Activated naive CD4-positive, alpha-beta T cell treated with anti-CD3 and anti-CD28 coated beads, Interleukin-2, amount 10 ng/mL, durations not matched to agents 7 days and 5 days (primary cell): Measurements from ENCODE around the gene COL4A1.

Source experiments
- CTCF ChIA-PET: fragments of 350-600 bp; sonication (Branson Sonifier 250); formaldehyde crosslinking; loops from one replicate; lab custom pipeline; 2021; ENCODE audit warnings: antibody characterized with exemption; lab: Charles Lee
- DNase-seq: peaks from one replicate; pipeline ENCODE4 v3.0.0-alpha.2; 2020
- H3K27ac Mint-ChIP-seq: one replicate; pipeline ENCODE4 v1.8.0; 2021; ENCODE audit warnings: mild to moderate bottlenecking, moderate library complexity, mixed read lengths
- H3K27me3 Mint-ChIP-seq: one replicate; pipeline ENCODE4 v1.8.0; 2021; ENCODE audit warnings: mild to moderate bottlenecking, mixed read lengths
- H3K36me3 Mint-ChIP-seq: one replicate; pipeline ENCODE4 v1.8.0; 2021; ENCODE audit warnings: mixed read lengths
- H3K4me1 Mint-ChIP-seq: one replicate; pipeline ENCODE4 v1.8.0; 2021; ENCODE audit warnings: mixed read lengths
- H3K4me3 Mint-ChIP-seq: one replicate; pipeline ENCODE4 v1.8.0; 2021; ENCODE audit warnings: mild to moderate bottlenecking, moderate library complexity, mixed read lengths
- H3K9me3 Mint-ChIP-seq: one replicate; pipeline ENCODE4 v1.8.0; 2021; ENCODE audit warnings: mixed read lengths

The COL4A1 gene

DNA sequence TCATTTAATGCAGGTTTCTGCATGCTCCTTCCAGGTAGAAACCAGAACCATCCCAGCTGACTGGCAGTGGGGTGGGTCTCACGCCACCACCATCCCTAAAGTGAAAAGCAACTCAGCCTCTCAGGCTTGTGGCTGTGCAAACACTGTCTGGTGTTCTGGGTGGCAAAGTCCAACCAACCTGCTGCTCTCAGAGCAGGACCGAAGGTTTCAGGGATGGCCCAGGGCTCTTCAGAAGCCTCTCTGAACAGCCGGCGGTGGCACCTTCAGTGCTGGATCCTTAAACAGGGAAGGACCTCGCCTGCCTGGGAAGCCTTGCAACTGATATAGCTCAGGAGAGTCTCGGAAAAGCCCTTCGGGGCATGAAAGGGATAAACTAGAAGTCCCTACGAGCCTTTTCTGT, 100.8 kb downstream of the COL4A1 start:
- CTCF ChIA-PET, result no interaction called here
- Mint-ChIP-seq H3K4me1 (no peaks in the 10 kb centered on the region), H3K4me3 (no peak overlapping the region), H3K9me3 (no peaks in the 10 kb centered on the region), H3K27ac (no peak overlapping the region), H3K27me3 (no peaks in the 10 kb centered on the region), H3K36me3 (no peaks in the 10 kb centered on the region)
- DNase-seq, result no peak

GRCh38 chr13:110201114-110201513, 105.8 kb downstream of the COL4A1 start:
- no peaks in the 10 kb centered on the region for H3K9me3 Mint-ChIP-seq
- no peak overlapping the region for H3K27ac Mint-ChIP-seq
- H3K4me3 Mint-ChIP-seq, result no peak overlapping the region
- peaks cover 9% of the 10 kb centered on the region for H3K27me3 Mint-ChIP-seq
- CTCF ChIA-PET, result no interaction called here
- no peaks in the 10 kb centered on the region for H3K4me1 Mint-ChIP-seq
- DNase-seq, result no peak
- no peaks in the 10 kb centered on the region for H3K36me3 Mint-ChIP-seq

DNA sequence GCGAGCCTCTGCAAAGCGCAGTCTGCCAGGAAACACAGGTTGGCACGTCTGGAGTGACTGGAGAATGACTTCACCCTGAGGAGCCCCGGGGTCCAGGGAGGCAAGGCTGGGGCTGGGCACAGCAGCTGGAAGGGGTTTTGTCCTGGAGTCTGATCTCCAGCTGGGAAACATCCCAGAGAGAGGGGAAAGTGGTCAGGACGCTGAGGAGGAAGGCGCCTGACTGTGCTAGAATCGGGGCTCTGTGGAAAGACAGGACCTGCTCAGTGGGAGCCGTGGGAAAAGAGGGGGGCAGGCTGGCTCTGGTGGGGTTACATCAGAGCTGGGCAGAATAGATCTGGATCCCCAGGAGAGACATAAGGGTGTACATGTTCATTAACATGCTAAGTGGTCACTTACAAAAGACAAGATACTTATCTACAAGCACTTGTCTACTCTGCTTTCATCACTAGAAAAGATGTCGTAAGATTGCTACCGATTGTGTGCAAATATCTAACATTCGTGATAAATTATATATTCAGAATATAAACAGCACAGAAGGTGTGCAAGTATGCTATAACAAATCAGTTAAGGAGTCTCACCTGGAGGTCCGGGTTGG, 106.6 kb downstream of the COL4A1 start:
- peaks cover 9% of the 10 kb centered on the region for H3K27me3 Mint-ChIP-seq
- DNase-seq, result no peak
- H3K36me3 Mint-ChIP-seq, result no peaks in the 10 kb centered on the region
- H3K27ac Mint-ChIP-seq, result no peak overlapping the region
- CTCF ChIA-PET, result no interaction called here
- H3K4me3 Mint-ChIP-seq, result no peak overlapping the region
- no peaks in the 10 kb centered on the region for H3K4me1 Mint-ChIP-seq
- no peaks in the 10 kb centered on the region for H3K9me3 Mint-ChIP-seq

GRCh38 chr13:110199046-110199831, 107.7 kb downstream of the COL4A1 start:
- CTCF ChIA-PET, result no interaction called here
- no peaks in the 10 kb centered on the region for H3K9me3 Mint-ChIP-seq
- DNase-seq, result no peak
- H3K4me3 Mint-ChIP-seq, result no peak overlapping the region
- H3K4me1 Mint-ChIP-seq, result no peaks in the 10 kb centered on the region
- peaks cover 13% of the 10 kb centered on the region for H3K27me3 Mint-ChIP-seq
- no peaks in the 10 kb centered on the region for H3K36me3 Mint-ChIP-seq
- no peak overlapping the region for H3K27ac Mint-ChIP-seq

- no peak for DNase-seq
- Mint-ChIP-seq H3K4me3 (no peak overlapping the region), H3K9me3 (no peaks in the 10 kb centered on the region), H3K36me3 (no peaks in the 10 kb centered on the region), H3K27ac (no peak overlapping the region), H3K4me1 (no peaks in the 10 kb centered on the region), H3K27me3 (peaks cover 13% of the 10 kb centered on the region)
- CTCF ChIA-PET, result no interaction called here
These were observed 109.5 kb downstream of the COL4A1 start for GRCh38 chr13:110197471-110197870.

DNA sequence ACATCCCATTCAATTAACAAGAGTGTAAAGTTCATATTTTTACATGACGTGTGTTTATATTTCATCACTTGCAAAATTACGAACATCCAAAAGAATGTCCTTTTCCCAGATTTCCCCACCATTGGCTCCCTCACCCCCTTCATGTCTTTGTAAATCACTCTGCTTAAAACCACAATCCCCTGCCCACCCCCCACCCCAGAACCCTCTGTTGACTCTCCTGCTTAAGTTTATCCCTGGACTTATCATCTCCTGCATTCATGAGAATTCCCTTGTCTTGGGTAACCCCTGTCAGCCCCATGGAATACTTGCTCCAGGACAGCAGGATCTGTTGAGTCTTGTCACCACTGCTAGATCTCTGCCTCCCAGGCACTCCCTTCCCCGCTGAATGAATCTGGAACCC, 109.9 kb downstream of the COL4A1 start:
- CTCF ChIA-PET, result no interaction called here
- peaks cover 16% of the 10 kb centered on the region for H3K27me3 Mint-ChIP-seq

GRCh38 chr13:110195547-110196485, 111.1 kb downstream of the COL4A1 start:
- H3K4me1 Mint-ChIP-seq, result no peaks in the 10 kb centered on the region

More for the DNA sequence above, 109.9 kb downstream of the COL4A1 start:
- DNase-seq, result no peak
- Mint-ChIP-seq H3K4me1 (no peaks in the 10 kb centered on the region), H3K36me3 (no peaks in the 10 kb centered on the region), H3K9me3 (no peaks in the 10 kb centered on the region), H3K4me3 (no peak overlapping the region), H3K27ac (no peak overlapping the region)

DNA sequence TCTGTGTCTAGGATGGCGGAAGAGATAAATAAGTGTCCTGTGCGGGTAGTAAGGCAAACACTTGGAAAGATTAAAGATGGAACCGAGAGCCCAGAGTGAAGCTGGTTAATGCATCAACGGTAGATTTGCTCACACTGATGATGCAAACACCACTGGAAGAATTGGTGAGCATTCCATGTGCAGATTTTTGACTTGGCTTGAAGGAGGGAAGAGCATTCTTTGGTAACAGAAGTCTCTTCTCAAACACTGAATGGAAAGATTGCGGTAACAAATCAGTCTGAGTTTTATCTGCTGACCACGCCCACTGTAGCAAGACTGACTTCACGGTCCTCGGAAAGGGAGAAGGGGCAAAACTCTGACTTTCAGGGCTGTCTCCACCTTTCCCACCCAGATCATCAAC, 112.5 kb downstream of the COL4A1 start:
- Mint-ChIP-seq H3K9me3 (no peaks in the 10 kb centered on the region), H3K27me3 (peaks cover 24% of the 10 kb centered on the region), H3K4me1 (no peaks in the 10 kb centered on the region), H3K27ac (no peak overlapping the region), H3K36me3 (no peaks in the 10 kb centered on the region), H3K4me3 (no peak overlapping the region)
- no peak for DNase-seq
- CTCF ChIA-PET, result no interaction called here

More at GRCh38 chr13:110195547-110196485, 111.1 kb downstream of the COL4A1 start:
- Mint-ChIP-seq H3K4me3 (no peak overlapping the region), H3K27ac (no peak overlapping the region), H3K36me3 (no peaks in the 10 kb centered on the region), H3K9me3 (no peaks in the 10 kb centered on the region), H3K27me3 (peaks cover 22% of the 10 kb centered on the region)
- CTCF ChIA-PET, result no interaction called here
- no peak for DNase-seq

DNA sequence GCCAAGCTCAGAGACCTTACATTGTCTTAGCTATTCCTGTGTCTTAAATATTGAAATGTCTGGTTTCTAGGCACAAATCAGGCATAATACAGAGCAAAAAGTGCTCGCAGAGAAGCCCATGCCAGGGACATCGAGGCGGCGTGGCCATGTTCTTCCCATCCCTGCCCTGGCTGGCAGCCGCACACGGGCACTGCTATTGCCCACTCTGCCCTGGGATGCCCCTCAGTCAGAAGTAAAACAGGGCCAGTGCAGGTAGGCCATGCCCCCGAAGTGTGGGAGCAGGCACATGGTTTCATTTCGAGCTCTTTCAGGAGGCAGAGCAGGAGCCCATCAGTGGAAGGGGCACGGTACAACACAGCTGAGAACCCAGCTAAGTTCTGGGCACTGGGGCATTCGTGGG, 113.5 kb downstream of the COL4A1 start:
- Mint-ChIP-seq H3K36me3 (no peaks in the 10 kb centered on the region), H3K4me1 (no peaks in the 10 kb centered on the region), H3K27ac (no peak overlapping the region)

GRCh38 chr13:110192472-110192871, 114.5 kb downstream of the COL4A1 start:
- DNase-seq, result no peak
- Mint-ChIP-seq H3K27me3 (peaks cover 26% of the 10 kb centered on the region), H3K36me3 (no peaks in the 10 kb centered on the region), H3K9me3 (no peaks in the 10 kb centered on the region), H3K27ac (no peak overlapping the region), H3K4me1 (no peaks in the 10 kb centered on the region), H3K4me3 (no peak overlapping the region)
- CTCF ChIA-PET, result no interaction called here

More for the DNA sequence above, 113.5 kb downstream of the COL4A1 start:
- CTCF ChIA-PET, result no interaction called here
- no peak for DNase-seq
- H3K9me3 Mint-ChIP-seq, result no peaks in the 10 kb centered on the region
- peaks cover 28% of the 10 kb centered on the region for H3K27me3 Mint-ChIP-seq
- no peak overlapping the region for H3K4me3 Mint-ChIP-seq

GRCh38 chr13:110187641-110188161, 119.3 kb downstream of the COL4A1 start:
- CTCF ChIA-PET, result no interaction called here
- DNase-seq, result no peak

GRCh38 chr13:110186231-110186855, 120.6 kb downstream of the COL4A1 start:
- Mint-ChIP-seq H3K4me3 (no peak overlapping the region), H3K9me3 (no peaks in the 10 kb centered on the region), H3K27ac (no peak overlapping the region), H3K27me3 (peaks cover 14% of the 10 kb centered on the region), H3K4me1 (no peaks in the 10 kb centered on the region), H3K36me3 (no peaks in the 10 kb centered on the region)
- DNase-seq, result no peak
- CTCF ChIA-PET, result no interaction called here

More at GRCh38 chr13:110187641-110188161, 119.3 kb downstream of the COL4A1 start:
- Mint-ChIP-seq H3K9me3 (no peaks in the 10 kb centered on the region), H3K27me3 (peaks cover 21% of the 10 kb centered on the region), H3K4me3 (no peak overlapping the region), H3K4me1 (no peaks in the 10 kb centered on the region), H3K36me3 (no peaks in the 10 kb centered on the region), H3K27ac (no peak overlapping the region)

- Mint-ChIP-seq H3K9me3 (no peaks in the 10 kb centered on the region), H3K27ac (no peak overlapping the region), H3K4me1 (no peaks in the 10 kb centered on the region), H3K36me3 (no peaks in the 10 kb centered on the region), H3K27me3 (peaks cover 11% of the 10 kb centered on the region), H3K4me3 (no peak overlapping the region)
- DNase-seq, result no peak
- CTCF ChIA-PET, result no interaction called here
These were observed 121.3 kb downstream of the COL4A1 start for GRCh38 chr13:110185696-110186095.

DNA sequence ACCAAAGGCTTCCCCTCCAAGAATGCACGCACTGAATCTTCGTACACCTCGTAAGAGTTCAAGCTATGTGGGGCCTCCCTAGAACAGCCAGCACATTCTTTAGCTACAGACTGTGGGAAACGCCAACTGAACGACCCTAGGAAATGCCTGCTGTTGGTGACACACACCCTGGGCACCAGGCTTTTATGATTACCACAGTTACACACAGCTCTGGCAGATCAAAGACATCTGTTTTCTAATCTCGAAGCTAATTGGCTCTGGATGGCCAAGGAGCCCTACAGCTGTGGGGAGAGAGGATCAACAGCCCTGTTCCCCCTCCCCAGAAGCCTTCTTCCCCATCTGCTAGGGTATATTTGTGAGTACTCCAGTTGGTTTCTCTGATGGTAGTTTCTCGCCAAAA, 123.0 kb downstream of the COL4A1 start:
- H3K36me3 Mint-ChIP-seq, result no peaks in the 10 kb centered on the region
- no peaks in the 10 kb centered on the region for H3K9me3 Mint-ChIP-seq
- H3K27me3 Mint-ChIP-seq, result peaks cover 3% of the 10 kb centered on the region
- no peaks in the 10 kb centered on the region for H3K4me1 Mint-ChIP-seq
- CTCF ChIA-PET, result no interaction called here
- no peak overlapping the region for H3K4me3 Mint-ChIP-seq
- no peak for DNase-seq
- H3K27ac Mint-ChIP-seq, result no peak overlapping the region
